CD4-positive, CD25-positive, alpha-beta regulatory T cell (primary cell): ENCODE measurements around the gene PRSS50. TPM values are rescaled to one million over a fixed set of nuclear protein-coding genes. Genes with fewer than 3 reads are reported as not detected.

ENCODE experiments used
- ATAC-seq, 2 donors: fragments of 150-1000 bp; cut with Tn5 transposase; one replicate each; pipeline ENCODE4 v1.10.0; 2021; ENCODE audit warnings: low read depth in 2 of 2, moderate number of reproducible peaks in 2 of 2, moderate library complexity in 1 of 2
- DNase-seq, 3 donors: peaks; one replicate each; pipeline versions ENCODE4 v3.0.0 to v3.0.0-alpha.2; 2012 to 2022; ENCODE audit warnings: mixed read lengths in 1 of 3
- H3K27ac ChIP-seq: one replicate; pipeline ENCODE4 v1.7.0; 2013; ENCODE audit warnings: mild to moderate bottlenecking, low read length; ENCODE audit not compliant: insufficient read depth, poor library complexity, severe bottlenecking
- H3K27me3 ChIP-seq: one replicate; pipeline ENCODE4 v1.7.0; 2013; ENCODE audit warnings: low read length; ENCODE audit not compliant: control insufficient read depth, insufficient read depth
- H3K36me3 ChIP-seq: one replicate; pipeline ENCODE4 v1.7.0; 2013; ENCODE audit warnings: mild to moderate bottlenecking, low read length, moderate library complexity; ENCODE audit not compliant: control insufficient read depth, insufficient read depth
- H3K4me1 ChIP-seq: 2 replicates; pipeline ENCODE4 v1.7.0; 2013; ENCODE audit warnings: mild to moderate bottlenecking, low read length; ENCODE audit not compliant: insufficient read depth, control insufficient read depth, poor library complexity, severe bottlenecking
- H3K4me3 ChIP-seq: one replicate; pipeline ENCODE4 v1.7.0; 2013; ENCODE audit warnings: low read depth, mild to moderate bottlenecking, low read length, moderate library complexity
- H3K9me3 ChIP-seq, 2 experiments: 1 replicate in 1 of 2; 2 replicates in 1 of 2; pipeline ENCODE4 v1.7.0; 2013; ENCODE audit warnings: low read length in 2 of 2, mild to moderate bottlenecking in 1 of 2, moderate library complexity in 1 of 2; ENCODE audit not compliant: control insufficient read depth in 2 of 2
- H3K27ac Mint-ChIP-seq, 3 donors: one replicate each; pipeline ENCODE4 v1.8.0; 2020 to 2022; ENCODE audit warnings: mild to moderate bottlenecking in 3 of 3, mixed read lengths in 3 of 3, moderate library complexity in 2 of 3
- H3K27me3 Mint-ChIP-seq: one replicate; pipeline ENCODE4 v1.8.0; 2022; ENCODE audit warnings: mild to moderate bottlenecking, mixed read lengths
- H3K36me3 Mint-ChIP-seq: one replicate; pipeline ENCODE4 v1.8.0; 2020; ENCODE audit warnings: mixed read lengths
- H3K4me1 Mint-ChIP-seq, 4 donors: one replicate each; pipeline ENCODE4 v1.8.0; 2020 to 2022; ENCODE audit warnings: mixed read lengths in 4 of 4, mild to moderate bottlenecking in 1 of 4
- H3K4me3 Mint-ChIP-seq, 4 donors: one replicate each; pipeline ENCODE4 v1.8.0; 2020 to 2022; ENCODE audit warnings: mild to moderate bottlenecking in 4 of 4, mixed read lengths in 4 of 4, moderate library complexity in 3 of 4
- H3K9me3 Mint-ChIP-seq, 7 donors: one replicate each; pipeline ENCODE4 v1.8.0; 2020 to 2022; ENCODE audit warnings: mixed read lengths in 7 of 7, mild to moderate bottlenecking in 3 of 7, moderate library complexity in 2 of 7
- polyA plus RNA-seq, 4 donors: library from polyadenylated mRNA; unstranded; fragments of 300-500 nt; fragmentation: Illumina TruSeq; gene quantifications; one replicate each; pipeline ENCODE4 v1.2.3, GENCODE V29; 2021
- total RNA-seq: library from RNA; stranded (reverse); gene quantifications from one replicate; pipeline ENCODE4 v1.2.3, GENCODE V29; 2022

The PRSS50 gene
- total and polyA plus RNA-seq, 5 donors from 2014 or later = not detected

GRCh38 chr3:46678280-46678679 lies 39.4 kb downstream of the PRSS50 start:
- H3K36me3 ChIP-seq = no peaks in the 10 kb centered on the region
- H3K9me3 Mint-ChIP-seq = peaks cover 0 to 1% (median 0%) of the 10 kb centered on the region in 7 donors
- DNase-seq (no peak), ATAC-seq (no peak)
- no peaks in the 10 kb centered on the region for H3K27me3 Mint-ChIP-seq
- H3K27ac ChIP-seq = no peak overlapping the region
- H3K27me3 ChIP-seq = no peaks in the 10 kb centered on the region
- H3K4me3 ChIP-seq = no peak overlapping the region
- H3K9me3 ChIP-seq = no peaks in the 10 kb centered on the region
- peaks cover 20% of the 10 kb centered on the region for H3K36me3 Mint-ChIP-seq
- H3K4me1 Mint-ChIP-seq = peaks cover 0 to 2% (median 0%) of the 10 kb centered on the region in 4 donors
- H3K4me3 Mint-ChIP-seq = no peak overlapping the region
- no peak overlapping the region for H3K27ac Mint-ChIP-seq
- no peaks in the 10 kb centered on the region for H3K4me1 ChIP-seq

- H3K27ac Mint-ChIP-seq = peak overlapping the region in 1 of 3 donors; percentile 42
- H3K9me3 Mint-ChIP-seq = peaks cover 0 to 1% (median 0%) of the 10 kb centered on the region in 7 donors
- H3K4me3 ChIP-seq = no peak overlapping the region
- peaks cover 0 to 2% (median 0%) of the 10 kb centered on the region in 4 donors for H3K4me1 Mint-ChIP-seq
- no peaks in the 10 kb centered on the region for H3K36me3 ChIP-seq
- ATAC-seq (no peak), DNase-seq (no peak)
- H3K36me3 Mint-ChIP-seq = peaks cover 16% of the 10 kb centered on the region
- no peaks in the 10 kb centered on the region for H3K4me1 ChIP-seq
- H3K27me3 ChIP-seq = no peaks in the 10 kb centered on the region
- H3K27ac ChIP-seq = no peak overlapping the region
- H3K27me3 Mint-ChIP-seq = no peaks in the 10 kb centered on the region
- H3K9me3 ChIP-seq = no peaks in the 10 kb centered on the region
- H3K4me3 Mint-ChIP-seq = no peak overlapping the region
Observed at GRCh38 chr3:46677411-46677726, 40.3 kb downstream of the PRSS50 start.

GRCh38 chr3:46676601-46677410 lies 40.9 kb downstream of the PRSS50 start:
- H3K27ac Mint-ChIP-seq = no peak overlapping the region
- no peak for DNase-seq
- no peak overlapping the region for H3K4me3 Mint-ChIP-seq
- Histone ChIP-seq H3K27ac (no peak overlapping the region), H3K27me3 (no peaks in the 10 kb centered on the region), H3K4me3 (no peak overlapping the region), H3K36me3 (no peaks in the 10 kb centered on the region), H3K9me3 (no peaks in the 10 kb centered on the region), H3K4me1 (no peaks in the 10 kb centered on the region)
- H3K36me3 Mint-ChIP-seq = peaks cover 11% of the 10 kb centered on the region
- peaks cover 0 to 1% (median 0%) of the 10 kb centered on the region in 7 donors for H3K9me3 Mint-ChIP-seq
- H3K27me3 Mint-ChIP-seq = no peaks in the 10 kb centered on the region
- H3K4me1 Mint-ChIP-seq = peaks cover 0 to 2% (median 0%) of the 10 kb centered on the region in 4 donors
- no peak for ATAC-seq

GRCh38 chr3:46675843-46676567 lies 41.7 kb downstream of the PRSS50 start:
- Histone ChIP-seq H3K4me1 (no peaks in the 10 kb centered on the region), H3K36me3 (no peaks in the 10 kb centered on the region), H3K9me3 (no peaks in the 10 kb centered on the region), H3K27ac (no peak overlapping the region), H3K27me3 (no peaks in the 10 kb centered on the region), H3K4me3 (no peak overlapping the region)
- no peak for ATAC-seq
- Mint-ChIP-seq H3K27ac (no peak overlapping the region), H3K4me1 (peaks cover 0 to 2% (median 0%) of the 10 kb centered on the region in 4 donors), H3K27me3 (no peaks in the 10 kb centered on the region), H3K4me3 (no peak overlapping the region), H3K9me3 (peaks cover 0 to 1% (median 0%) of the 10 kb centered on the region in 7 donors), H3K36me3 (peaks cover 11% of the 10 kb centered on the region)
- no peak for DNase-seq

GRCh38 chr3:46675426-46675825 lies 42.2 kb downstream of the PRSS50 start:
- Mint-ChIP-seq H3K27me3 (no peaks in the 10 kb centered on the region), H3K4me3 (no peak overlapping the region), H3K4me1 (peaks cover 0 to 2% (median 0%) of the 10 kb centered on the region in 4 donors), H3K27ac (no peak overlapping the region), H3K9me3 (peaks cover 0 to 1% (median 0%) of the 10 kb centered on the region in 7 donors), H3K36me3 (peaks cover 11% of the 10 kb centered on the region)
- DNase-seq = no peak
- ATAC-seq = no peak
- H3K27ac ChIP-seq = no peak overlapping the region
- no peaks in the 10 kb centered on the region for H3K27me3 ChIP-seq
- H3K4me1 ChIP-seq = no peaks in the 10 kb centered on the region
- no peaks in the 10 kb centered on the region for H3K9me3 ChIP-seq
- H3K36me3 ChIP-seq = no peaks in the 10 kb centered on the region
- H3K4me3 ChIP-seq = no peak overlapping the region

- DNase-seq (peak in 1 of 3 donors; percentile 37), ATAC-seq (no peak)
- no peak overlapping the region for H3K27ac ChIP-seq
- no peaks in the 10 kb centered on the region for H3K27me3 Mint-ChIP-seq
- H3K4me1 ChIP-seq = no peaks in the 10 kb centered on the region
- no peaks in the 10 kb centered on the region for H3K4me1 Mint-ChIP-seq
- H3K4me3 Mint-ChIP-seq = no peak overlapping the region
- H3K4me3 ChIP-seq = no peak overlapping the region
- H3K9me3 Mint-ChIP-seq = peaks cover 0 to 1% (median 0%) of the 10 kb centered on the region in 7 donors
- H3K36me3 ChIP-seq = no peaks in the 10 kb centered on the region
- no peaks in the 10 kb centered on the region for H3K9me3 ChIP-seq
- no peak overlapping the region for H3K27ac Mint-ChIP-seq
- no peaks in the 10 kb centered on the region for H3K27me3 ChIP-seq
- H3K36me3 Mint-ChIP-seq = peaks cover 4% of the 10 kb centered on the region
Observed at GRCh38 chr3:46674031-46674845, 43.4 kb downstream of the PRSS50 start.

- no peaks in the 10 kb centered on the region for H3K9me3 ChIP-seq
- no peaks in the 10 kb centered on the region for H3K4me1 ChIP-seq
- H3K4me3 ChIP-seq = no peak overlapping the region
- Mint-ChIP-seq H3K9me3 (peaks cover 0 to 1% (median 0%) of the 10 kb centered on the region in 7 donors), H3K4me1 (no peaks in the 10 kb centered on the region), H3K4me3 (no peak overlapping the region), H3K27ac (no peak overlapping the region), H3K36me3 (peaks cover 4% of the 10 kb centered on the region), H3K27me3 (no peaks in the 10 kb centered on the region)
- no peaks in the 10 kb centered on the region for H3K27me3 ChIP-seq
- DNase-seq (no peak), ATAC-seq (no peak)
- no peak overlapping the region for H3K27ac ChIP-seq
- H3K36me3 ChIP-seq = no peaks in the 10 kb centered on the region
Observed at GRCh38 chr3:46673151-46674030, 44.3 kb downstream of the PRSS50 start.
